Kidney epithelial cell (primary cell): Measurements from ENCODE around the gene GLI1. TPM values are rescaled to one million over a fixed set of nuclear protein-coding genes. Genes with fewer than 3 reads are reported as not detected.
"Not testable (repeated sequence)": the region's sequence is repeated elsewhere in the genome, so short reads cannot be mapped to it uniquely, and the experiment has no call there.

ENCODE experiments used
- DNase-seq: peaks from one replicate; pipeline ENCODE4 v3.0.0-alpha.2; 2010; ENCODE audit warnings: low read depth
- H3K27me3 ChIP-seq: 2 replicates; pipeline ENCODE4 v1.6.0; 2011; ENCODE audit warnings: low read length; ENCODE audit not compliant: control insufficient read depth, insufficient read depth
- H3K36me3 ChIP-seq: 2 replicates; pipeline ENCODE4 v1.5.1; 2011; ENCODE audit warnings: low read length; ENCODE audit not compliant: control insufficient read depth, insufficient read depth
- H3K4me3 ChIP-seq: 2 replicates; pipeline ENCODE4 v1.5.1; 2011; ENCODE audit warnings: low read depth, mild to moderate bottlenecking, control low read depth, low read length
- CTCF ChIP-seq: IDR thresholded peaks from 2 replicates; pipeline ENCODE4 v1.5.1; 2011; ENCODE audit warnings: mild to moderate bottlenecking, moderate library complexity, low read length, control low read depth, inconsistent platforms; ENCODE audit not compliant: insufficient read depth, poor library complexity, severe bottlenecking
- total RNA-seq: library from RNA; depleted of rRNA; stranded (reverse); fragments of >200 nt; gene quantifications from 2 replicates; pipeline ENCODE4 v1.2.3, GENCODE V29; 2015

GLI1 gene
- total RNA-seq, 1 donor from 2014 or later = 1.6 TPM

- Histone ChIP-seq H3K4me3 (no peak overlapping the region), H3K27me3 (no peaks in the 10 kb centered on the region), H3K36me3 (peaks cover 10% of the 10 kb centered on the region)
- DNase-seq = no peak
- TF ChIP-seq CTCF = no peak
Measured at GRCh38 chr12:57496822-57497221, 37.2 kb downstream of the GLI1 start.

GRCh38 chr12:57497223-57498131, 37.9 kb downstream of the GLI1 start:
- no peak for DNase-seq
- Histone ChIP-seq H3K27me3 (no peaks in the 10 kb centered on the region), H3K36me3 (peaks cover 10% of the 10 kb centered on the region), H3K4me3 (no peak overlapping the region)
- no peak for TF ChIP-seq CTCF

- Histone ChIP-seq H3K36me3 (peaks cover 7% of the 10 kb centered on the region), H3K4me3 (no peak overlapping the region), H3K27me3 (no peaks in the 10 kb centered on the region)
- DNase-seq = no peak
- TF ChIP-seq CTCF = no peak
Measured at GRCh38 chr12:57498132-57498502, 38.5 kb downstream of the GLI1 start.

GRCh38 chr12:57498571-57498970, 39.0 kb downstream of the GLI1 start:
- Histone ChIP-seq H3K27me3 (no peaks in the 10 kb centered on the region), H3K36me3 (peaks cover 7% of the 10 kb centered on the region), H3K4me3 (no peak overlapping the region)
- no peak for DNase-seq
- TF ChIP-seq CTCF = no peak

GRCh38 chr12:57500213-57500612, 40.6 kb downstream of the GLI1 start:
- H3K36me3 ChIP-seq = peaks cover 7% of the 10 kb centered on the region
- H3K4me3 ChIP-seq = no peak overlapping the region
- TF ChIP-seq CTCF = no peak
- H3K27me3 ChIP-seq = no peaks in the 10 kb centered on the region
- no peak for DNase-seq

GRCh38 chr12:57502311-57502969, 42.9 kb downstream of the GLI1 start:
- not testable (repeated sequence) for DNase-seq, H3K27me3 ChIP-seq, H3K4me3 ChIP-seq, H3K36me3 ChIP-seq

GRCh38 chr12:57506541-57506940, 47.0 kb downstream of the GLI1 start:
- H3K4me3 ChIP-seq, H3K27me3 ChIP-seq, H3K36me3 ChIP-seq, DNase-seq: not testable (repeated sequence)

- H3K36me3 ChIP-seq, DNase-seq, H3K27me3 ChIP-seq, H3K4me3 ChIP-seq: not testable (repeated sequence)
Measured at GRCh38 chr12:57507796-57508195, 48.2 kb downstream of the GLI1 start.
